Kidney (tissue), 14 donors: ENCODE results near the gene UBASH3B. TPM values are rescaled to one million over a fixed set of nuclear protein-coding genes. Genes with fewer than 3 reads are reported as not detected.

Experiments
- DNase-seq, 5 donors: peaks; one replicate each; pipeline ENCODE4 v3.0.0-alpha.2; 2013 to 2020
- FAIRE-seq: peaks from 2 replicates; lab custom pipeline; 2012; peaks lifted over from hg19 to GRCh38; lab: Jason Lieb, UNC
- H3K27ac ChIP-seq, 2 donors: one replicate each; pipeline ENCODE4 v1.7.0; 2013; ENCODE audit warnings: low read depth in 2 of 2, low read length in 2 of 2, inconsistent platforms in 1 of 2
- H3K27me3 ChIP-seq: one replicate; pipeline ENCODE4 v1.7.1; 2013; ENCODE audit warnings: low read length, inconsistent platforms; ENCODE audit not compliant: control insufficient read depth, insufficient read depth
- H3K36me3 ChIP-seq, 3 donors: one replicate each; pipeline versions ENCODE4 v1.7.0 to v1.7.1; 2013; ENCODE audit warnings: low read length in 3 of 3, control low read depth in 1 of 3, inconsistent platforms in 1 of 3; ENCODE audit not compliant: insufficient read depth in 3 of 3, control insufficient read depth in 2 of 3
- H3K4me1 ChIP-seq, 3 donors: one replicate each; pipeline versions ENCODE4 v1.7.0 to v1.7.1; 2013; ENCODE audit warnings: low read length in 3 of 3, inconsistent platforms in 1 of 3, low read depth in 1 of 3; ENCODE audit not compliant: control insufficient read depth in 2 of 3, insufficient read depth in 2 of 3
- H3K4me3 ChIP-seq, 3 donors: one replicate each; pipeline versions ENCODE4 v1.7.0 to v1.8.1; 2013; ENCODE audit warnings: low read length in 3 of 3, control low read depth in 1 of 3, inconsistent platforms in 1 of 3
- H3K9ac ChIP-seq, 3 donors: one replicate each; pipeline versions ENCODE4 v1.7.0 to v1.7.1; 2013; ENCODE audit warnings: low read length in 3 of 3, control low read depth in 1 of 3, inconsistent platforms in 1 of 3
- H3K9me3 ChIP-seq, 3 donors: one replicate each; pipeline versions ENCODE4 v1.7.0 to v1.7.1; 2013; ENCODE audit warnings: low read length in 3 of 3, control low read depth in 1 of 3, inconsistent platforms in 1 of 3; ENCODE audit not compliant: control insufficient read depth in 2 of 3, insufficient read depth in 1 of 3
- CTCF ChIP-seq: IDR thresholded peaks from 3 replicates; pipeline ENCODE4 v1.5.1; 2012; ENCODE audit warnings: mild to moderate bottlenecking, moderate library complexity, borderline replicate concordance; ENCODE audit not compliant: insufficient read depth; ENCODE audit errors: extremely low read depth
- intact Hi-C: fragments of 100-400 bp; cut with DNase I; formaldehyde crosslinking; loops from one replicate; pipeline ENCODE4 v1.11.1; 2022
- polyA plus RNA-seq: library from polyadenylated mRNA; stranded (reverse); fragments of 350-450 nt; fragmentation: Illumina TruSeq; extraction: RNeasy Lipid Tissue Mini Kit (QIAGEN cat#74804); gene quantifications from one replicate; pipeline ENCODE4 v1.2.3, GENCODE V29; 2014; ENCODE audit warnings: low read depth, low replicate concordance; ENCODE audit not compliant: insufficient read depth
- total RNA-seq: library from RNA; stranded (reverse); fragmentation: NEBNext Ultra II Directional; extraction: Animal tissue kit (Norgen Biotek cat#: 25700); gene quantifications from one replicate; pipeline ENCODE4 v1.2.1, GENCODE V29; 2021
- donor health status: control.
- donor health status: control.
- donor health status: control.
- donor health status: control.
- donor health status: control.
- donor health status: DM: yes; HTN: yes; CAD: no.
- donor health status: Normal renal cell carcinoma (clear cell type).

The UBASH3B gene
- total and polyA plus RNA-seq, 2 donors from 2014 or later: 0.62 to 22.8 TPM

GRCh38 chr11:122772945-122773344 lies 117.4 kb downstream of the UBASH3B start:
- no peaks in the 10 kb centered on the region for H3K36me3 ChIP-seq
- FAIRE-seq (no peak), DNase-seq (no peak)
- H3K9me3 ChIP-seq: no peaks in the 10 kb centered on the region
- no peaks in the 10 kb centered on the region for H3K4me1 ChIP-seq
- H3K4me3 ChIP-seq: no peak overlapping the region
- H3K9ac ChIP-seq: no peak overlapping the region
- no peak for TF ChIP-seq CTCF
- intact Hi-C loops: no loop called here
- no peaks in the 10 kb centered on the region for H3K27me3 ChIP-seq
- no peak overlapping the region for H3K27ac ChIP-seq

GRCh38 chr11:122773781-122774266 lies 118.3 kb downstream of the UBASH3B start:
- no peak for FAIRE-seq

GRCh38 chr11:122775675-122776271 lies 120.3 kb downstream of the UBASH3B start:
- intact Hi-C loops: no loop called here
- Histone ChIP-seq H3K27me3 (no peaks in the 10 kb centered on the region), H3K9ac (no peak overlapping the region), H3K27ac (no peak overlapping the region), H3K36me3 (no peaks in the 10 kb centered on the region), H3K4me3 (no peak overlapping the region), H3K9me3 (no peaks in the 10 kb centered on the region), H3K4me1 (no peaks in the 10 kb centered on the region)
- no peak for FAIRE-seq
- no peak for TF ChIP-seq CTCF
- no peak for DNase-seq

More at GRCh38 chr11:122773781-122774266, 118.3 kb downstream of the UBASH3B start:
- H3K27me3 ChIP-seq: no peaks in the 10 kb centered on the region
- peak overlapping the region in 1 of 3 donors; percentile 17 for H3K4me3 ChIP-seq
- H3K9ac ChIP-seq: no peak overlapping the region
- intact Hi-C loops: no loop called here
- DNase-seq: no peak
- no peak overlapping the region for H3K27ac ChIP-seq
- no peaks in the 10 kb centered on the region for H3K4me1 ChIP-seq
- H3K36me3 ChIP-seq: no peaks in the 10 kb centered on the region
- no peak for TF ChIP-seq CTCF
- H3K9me3 ChIP-seq: no peaks in the 10 kb centered on the region
